Neuronal stem cell (in vitro differentiated cells): ENCODE data around the gene KCNK3.
A peak's percentile ranks its signal among the peaks of the same experiment; 100 is the strongest.

Experiments
- DNase-seq: peaks from one replicate; pipeline ENCODE4 v3.0.0-alpha.2; 2013; ENCODE audit warnings: low spot score
- H2AFZ ChIP-seq: one replicate; pipeline ENCODE4 v1.6.1; 2013; ENCODE audit warnings: mild to moderate bottlenecking, low read length, inconsistent platforms
- H2AK5ac ChIP-seq: 2 replicates; pipeline ENCODE4 v1.6.1; 2013; ENCODE audit warnings: low read depth, mild to moderate bottlenecking, inconsistent platforms, low read length, moderate library complexity, mixed read lengths
- H2BK120ac ChIP-seq: 2 replicates; pipeline ENCODE4 v1.6.1; 2013; ENCODE audit warnings: low read depth, mild to moderate bottlenecking, inconsistent platforms, low read length, moderate library complexity, mixed read lengths
- H2BK12ac ChIP-seq: one replicate; pipeline ENCODE4 v1.6.1; 2013; ENCODE audit warnings: low read length, inconsistent platforms
- H2BK15ac ChIP-seq: 2 replicates; pipeline ENCODE4 v1.6.1; 2013; ENCODE audit warnings: mild to moderate bottlenecking, low read length, inconsistent platforms, mixed read lengths
- H2BK5ac ChIP-seq: one replicate; pipeline ENCODE4 v1.6.1; 2013; ENCODE audit warnings: inconsistent platforms, mild to moderate bottlenecking, low read length, moderate library complexity
- H3K14ac ChIP-seq: one replicate; pipeline ENCODE4 v1.6.1; 2013; ENCODE audit warnings: low read length, inconsistent platforms
- H3K18ac ChIP-seq: 2 replicates; pipeline ENCODE4 v1.6.1; 2013; ENCODE audit warnings: low read length, inconsistent platforms
- H3K23ac ChIP-seq: 2 replicates; pipeline ENCODE4 v1.6.1; 2013; ENCODE audit warnings: low read depth, mild to moderate bottlenecking, mixed read lengths, low read length, inconsistent platforms; ENCODE audit not compliant: poor library complexity
- H3K27ac ChIP-seq: replicated peaks from 3 replicates; pipeline ENCODE4 v1.5.1; 2013; ENCODE audit warnings: low read length, inconsistent platforms
- H3K27me3 ChIP-seq, 3 experiments: 2 replicates each; pipeline ENCODE4 v1.6.1; 2013; ENCODE audit warnings: low read length in 3 of 3, mild to moderate bottlenecking in 2 of 3, inconsistent platforms in 1 of 3, low read depth in 1 of 3, mixed read lengths in 1 of 3, moderate library complexity in 1 of 3; ENCODE audit not compliant: control insufficient read depth in 3 of 3, insufficient read depth in 3 of 3
- H3K36me3 ChIP-seq, 2 donors: replicated peaks in 1 of 2; 2 replicates each; pipeline ENCODE4 v1.6.1; 2013; ENCODE audit warnings: low read length in 2 of 2; ENCODE audit not compliant: control insufficient read depth in 2 of 2, insufficient read depth in 2 of 2
- H3K4ac ChIP-seq: 2 replicates; pipeline ENCODE4 v1.6.1; 2013; ENCODE audit warnings: inconsistent platforms, mild to moderate bottlenecking, low read length, moderate library complexity
- H3K4me1 ChIP-seq, 2 donors: 1 replicate in 1 of 2; 2 replicates in 1 of 2; pipeline ENCODE4 v1.6.1; 2013; ENCODE audit warnings: low read length in 2 of 2, low read depth in 1 of 2; ENCODE audit not compliant: control insufficient read depth in 2 of 2, insufficient read depth in 1 of 2
- H3K4me2 ChIP-seq: one replicate; pipeline ENCODE4 v1.6.1; 2013; ENCODE audit warnings: mild to moderate bottlenecking, low read length, inconsistent platforms; ENCODE audit not compliant: insufficient read depth, poor library complexity, severe bottlenecking
- H3K4me3 ChIP-seq, 2 donors: 2 replicates each; pipeline ENCODE4 v1.5.1; 2013; ENCODE audit warnings: low read length in 2 of 2, mild to moderate bottlenecking in 2 of 2, inconsistent platforms in 1 of 2, moderate library complexity in 1 of 2
- H3K79me1 ChIP-seq: one replicate; pipeline ENCODE4 v1.6.1; 2013; ENCODE audit warnings: low read depth, mild to moderate bottlenecking, inconsistent platforms, low read length, moderate library complexity
- H3K9ac ChIP-seq: one replicate; pipeline ENCODE4 v1.6.1; 2013; ENCODE audit warnings: mild to moderate bottlenecking, low read depth, low read length, inconsistent platforms; ENCODE audit not compliant: poor library complexity
- H3K9me3 ChIP-seq, 2 donors: replicated peaks in 1 of 2; 2 replicates each; pipeline versions ENCODE3 to v1.6.1; 2013; ENCODE audit warnings: low read length in 2 of 2, mild to moderate bottlenecking in 2 of 2, inconsistent platforms in 1 of 2, low read depth in 1 of 2, mixed read lengths in 1 of 2, moderate library complexity in 1 of 2; ENCODE audit not compliant: control insufficient read depth in 2 of 2, insufficient read depth in 1 of 2
- H4K8ac ChIP-seq: one replicate; pipeline ENCODE4 v1.6.1; 2013; ENCODE audit warnings: low read depth, mild to moderate bottlenecking, inconsistent platforms, low read length, moderate library complexity
- H4K91ac ChIP-seq: one replicate; pipeline ENCODE4 v1.6.1; 2013; ENCODE audit warnings: low read length, low read depth, mild to moderate bottlenecking, inconsistent platforms; ENCODE audit not compliant: poor library complexity
- WGBS, 2 donors: extraction: QIAGEN DNeasy Blood & Tissue Kit; methylation state at CpG; one replicate each; pipeline ENCODE4 v1.1.7; 2013; ENCODE audit warnings: missing lambda C conversion rate in 2 of 2, mixed read lengths in 1 of 2; ENCODE audit not compliant: insufficient read length in 2 of 2, insufficient replicate concordance in 1 of 2; ENCODE audit errors: extremely low coverage in 2 of 2; 5-methylcytosine and 5-hydroxymethylcytosine counted together

KCNK3 gene

DNA sequence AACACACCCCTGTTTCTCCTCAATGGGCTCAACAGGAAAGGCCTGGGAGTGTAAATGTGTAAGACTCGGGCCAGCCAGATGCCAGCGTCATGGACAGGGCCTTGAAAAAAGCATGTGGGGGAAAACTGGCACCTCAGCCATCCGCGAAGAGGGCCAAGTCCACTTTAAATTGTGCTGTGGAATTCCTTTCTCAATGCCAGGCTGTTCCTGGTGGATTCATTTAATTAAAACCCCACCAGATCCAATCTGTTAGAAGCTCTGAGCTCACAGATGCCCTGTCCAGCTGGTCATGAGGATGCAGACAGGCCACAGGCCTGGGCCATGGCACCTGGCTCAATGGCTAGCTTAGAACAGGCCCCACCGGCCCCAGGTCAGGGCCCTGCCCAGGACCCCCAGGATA, 24.8 kb downstream of the KCNK3 start:
- no peak for DNase-seq
- H3K27me3 ChIP-seq = no peaks in the 10 kb centered on the region
- H3K4me1 ChIP-seq = peaks cover 3 to 8% of the 10 kb centered on the region in 2 donors
- no peak overlapping the region for H2BK12ac ChIP-seq
- H2BK15ac ChIP-seq = no peak overlapping the region
- H4K8ac ChIP-seq = no peak overlapping the region
- H2AK5ac ChIP-seq = no peak overlapping the region
- no peak overlapping the region for H3K23ac ChIP-seq
- H3K18ac ChIP-seq = no peak overlapping the region
- H2BK120ac ChIP-seq = no peak overlapping the region
- H3K9ac ChIP-seq = no peak overlapping the region
- peak overlapping the region; percentile 28 for H3K4ac ChIP-seq
- WGBS, 2 donors = no CpG with 5 or more reads among the region's 5 CpGs
- H2BK5ac ChIP-seq = no peak overlapping the region
- H4K91ac ChIP-seq = no peak overlapping the region
- H3K14ac ChIP-seq = no peak overlapping the region
- no peaks in the 10 kb centered on the region for H3K79me1 ChIP-seq
- no peak overlapping the region for H3K4me3 ChIP-seq
- no peak overlapping the region for H2AFZ ChIP-seq
- peaks cover 0 to 2% of the 10 kb centered on the region in 2 donors for H3K9me3 ChIP-seq
- no peak overlapping the region for H3K27ac ChIP-seq
- no peak overlapping the region for H3K4me2 ChIP-seq
- H3K36me3 ChIP-seq = no peaks in the 10 kb centered on the region

DNA sequence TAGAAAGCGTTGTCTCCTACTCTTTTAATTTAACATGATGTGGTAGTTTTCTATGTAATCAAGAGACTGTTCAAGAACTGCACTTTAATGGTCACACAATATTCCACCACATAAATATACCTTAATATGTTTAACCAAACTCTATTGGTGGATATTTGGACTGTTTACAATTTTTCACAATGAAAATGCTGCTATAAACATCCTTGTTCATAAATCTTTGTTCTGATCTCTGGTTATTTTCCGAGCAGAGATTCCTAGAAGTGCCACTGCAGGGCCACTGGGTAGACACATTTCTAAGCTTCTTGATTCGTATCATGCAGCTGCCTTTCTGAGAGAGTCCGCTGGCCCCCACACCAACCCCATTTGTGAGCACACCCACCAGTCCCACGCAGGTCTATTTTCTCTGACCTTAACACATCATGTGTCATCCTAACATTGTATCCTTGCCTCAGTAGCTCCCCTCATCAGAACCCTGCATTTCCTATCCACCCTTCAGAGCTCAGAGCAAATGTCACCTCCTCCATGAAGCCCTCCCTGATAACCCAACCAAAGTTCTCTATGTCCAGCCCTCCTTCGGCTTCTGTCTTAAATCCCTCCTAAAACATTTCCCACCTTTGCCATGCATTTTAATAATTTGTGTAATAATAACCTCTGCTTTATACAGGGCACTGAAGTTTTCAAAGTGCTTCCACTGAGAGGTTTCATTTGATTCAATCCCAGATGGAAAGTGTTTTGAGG, 26.6 kb downstream of the KCNK3 start:
- no peak overlapping the region for H2AK5ac ChIP-seq
- H3K4me2 ChIP-seq = no peak overlapping the region
- H3K9me3 ChIP-seq = peaks cover 0 to 2% of the 10 kb centered on the region in 2 donors
- no peak overlapping the region for H2BK5ac ChIP-seq
- no peak overlapping the region for H4K91ac ChIP-seq
- no peak overlapping the region for H3K27ac ChIP-seq
- no peaks in the 10 kb centered on the region for H3K27me3 ChIP-seq
- H3K18ac ChIP-seq = no peak overlapping the region
- no peaks in the 10 kb centered on the region for H3K36me3 ChIP-seq
- DNase-seq = no peak
- H3K14ac ChIP-seq = no peak overlapping the region
- H2AFZ ChIP-seq = no peak overlapping the region
- H3K4ac ChIP-seq = no peak overlapping the region
- no peak overlapping the region for H3K4me3 ChIP-seq
- H2BK12ac ChIP-seq = no peak overlapping the region
- no peak overlapping the region for H2BK120ac ChIP-seq
- no peak overlapping the region for H4K8ac ChIP-seq
- no peak overlapping the region for H2BK15ac ChIP-seq
- H3K79me1 ChIP-seq = peaks cover 2% of the 10 kb centered on the region
- peaks cover 3 to 8% of the 10 kb centered on the region in 2 donors for H3K4me1 ChIP-seq
- no peak overlapping the region for H3K23ac ChIP-seq
- WGBS, 2 donors = no CpG with 5 or more reads among the region's 6 CpGs
- H3K9ac ChIP-seq = no peak overlapping the region

DNA sequence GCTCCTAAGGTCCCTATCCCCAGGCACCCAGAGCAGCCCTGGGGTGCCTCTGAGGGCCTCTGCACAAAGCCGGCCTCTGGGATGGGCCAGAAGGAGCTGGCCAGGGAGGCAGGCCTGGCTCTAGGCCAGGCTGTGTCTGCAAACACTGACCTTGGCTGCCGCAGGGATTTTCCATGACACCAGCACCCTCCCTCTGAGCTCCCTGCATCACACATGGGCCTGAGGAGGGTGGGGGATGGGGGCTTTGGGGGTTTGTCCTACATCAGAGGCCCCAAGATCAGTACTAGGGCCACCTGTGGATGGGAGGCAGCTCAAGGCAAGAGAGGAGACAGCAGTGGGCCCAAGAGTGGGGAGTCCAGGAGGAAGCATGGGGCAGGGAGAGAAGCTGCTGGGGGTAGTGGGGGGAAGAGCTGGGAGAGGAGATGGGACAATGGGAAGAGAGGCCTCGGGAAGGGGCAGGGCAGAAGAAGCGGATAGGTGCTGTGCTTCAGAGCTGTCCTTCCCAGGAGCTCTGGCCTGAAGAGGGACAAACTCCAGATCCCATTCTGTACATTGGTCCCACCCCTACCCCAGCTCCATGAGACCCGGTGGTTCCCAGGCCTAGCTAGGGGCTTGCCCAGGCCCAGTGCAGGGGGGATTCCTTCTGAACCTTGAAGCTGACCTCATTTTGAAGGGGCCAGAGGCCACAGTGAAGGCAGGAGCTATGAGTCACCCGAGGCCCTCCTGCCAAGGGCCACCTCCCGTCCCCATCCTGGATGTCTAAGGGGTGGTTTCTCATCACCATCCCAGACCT, 28.0 kb downstream of the KCNK3 start:
- H4K8ac ChIP-seq = no peak overlapping the region
- H2BK15ac ChIP-seq = peak overlapping the region; percentile 92
- H3K9me3 ChIP-seq = peaks cover 0 to 2% of the 10 kb centered on the region in 2 donors
- H3K14ac ChIP-seq = no peak overlapping the region
- no peak overlapping the region for H3K27ac ChIP-seq
- no CpG with 5 or more reads among the region's 7 CpGs for WGBS, 2 donors
- no peak overlapping the region for H3K4me3 ChIP-seq
- H2AFZ ChIP-seq = peak overlapping the region; percentile 40
- H3K4me2 ChIP-seq = no peak overlapping the region
- no peak overlapping the region for H4K91ac ChIP-seq
- H2BK5ac ChIP-seq = no peak overlapping the region
- no peaks in the 10 kb centered on the region for H3K36me3 ChIP-seq
- H2BK120ac ChIP-seq = no peak overlapping the region
- no peaks in the 10 kb centered on the region for H3K27me3 ChIP-seq
- peaks cover 3 to 9% of the 10 kb centered on the region in 2 donors for H3K4me1 ChIP-seq
- peaks cover 2% of the 10 kb centered on the region for H3K79me1 ChIP-seq
- H2BK12ac ChIP-seq = no peak overlapping the region
- no peak for DNase-seq
- H3K4ac ChIP-seq = no peak overlapping the region
- H3K9ac ChIP-seq = no peak overlapping the region
- H2AK5ac ChIP-seq = peak overlapping the region; percentile 81
- peak overlapping the region; percentile 82 for H3K23ac ChIP-seq
- peak overlapping the region; percentile 77 for H3K18ac ChIP-seq
